ENCODE data around the gene EFNA2.

DNA sequence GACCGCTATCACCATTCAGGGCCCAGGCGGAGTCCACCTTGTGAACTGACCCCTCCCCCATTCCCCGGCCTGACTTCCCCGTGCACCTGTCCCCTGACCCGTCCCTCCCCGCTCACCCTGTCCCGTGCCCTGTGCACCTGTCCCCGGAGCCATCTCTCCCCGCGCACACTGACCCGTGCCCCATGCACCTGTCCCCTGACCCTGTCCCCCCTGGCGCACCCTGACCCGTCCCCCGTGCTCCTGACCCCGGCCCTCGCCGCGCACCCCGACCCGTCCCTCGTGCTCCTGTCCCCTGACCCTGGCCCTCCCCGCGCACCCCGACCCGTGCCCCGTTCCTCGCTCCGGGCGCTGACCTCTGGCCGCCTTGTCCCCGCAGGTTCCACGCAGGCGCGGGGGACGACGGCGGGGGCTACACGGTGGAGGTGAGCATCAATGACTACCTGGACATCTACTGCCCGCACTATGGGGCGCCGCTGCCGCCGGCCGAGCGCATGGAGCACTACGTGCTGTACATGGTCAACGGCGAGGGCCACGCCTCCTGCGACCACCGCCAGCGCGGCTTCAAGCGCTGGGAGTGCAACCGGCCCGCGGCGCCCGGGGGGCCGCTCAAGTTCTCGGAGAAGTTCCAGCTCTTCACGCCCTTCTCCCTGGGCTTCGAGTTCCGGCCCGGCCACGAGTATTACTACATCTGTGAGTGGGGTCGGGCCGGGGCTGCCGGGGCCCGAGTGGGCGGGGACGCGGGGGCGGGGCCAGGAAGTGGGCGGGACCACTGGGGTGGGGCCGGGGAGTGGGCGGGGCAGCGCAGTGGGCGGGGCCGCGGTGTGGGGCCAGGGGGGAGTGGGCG is 9.7 kb downstream of the EFNA2 start:
- TF ChIP-seq, protein P1, sequence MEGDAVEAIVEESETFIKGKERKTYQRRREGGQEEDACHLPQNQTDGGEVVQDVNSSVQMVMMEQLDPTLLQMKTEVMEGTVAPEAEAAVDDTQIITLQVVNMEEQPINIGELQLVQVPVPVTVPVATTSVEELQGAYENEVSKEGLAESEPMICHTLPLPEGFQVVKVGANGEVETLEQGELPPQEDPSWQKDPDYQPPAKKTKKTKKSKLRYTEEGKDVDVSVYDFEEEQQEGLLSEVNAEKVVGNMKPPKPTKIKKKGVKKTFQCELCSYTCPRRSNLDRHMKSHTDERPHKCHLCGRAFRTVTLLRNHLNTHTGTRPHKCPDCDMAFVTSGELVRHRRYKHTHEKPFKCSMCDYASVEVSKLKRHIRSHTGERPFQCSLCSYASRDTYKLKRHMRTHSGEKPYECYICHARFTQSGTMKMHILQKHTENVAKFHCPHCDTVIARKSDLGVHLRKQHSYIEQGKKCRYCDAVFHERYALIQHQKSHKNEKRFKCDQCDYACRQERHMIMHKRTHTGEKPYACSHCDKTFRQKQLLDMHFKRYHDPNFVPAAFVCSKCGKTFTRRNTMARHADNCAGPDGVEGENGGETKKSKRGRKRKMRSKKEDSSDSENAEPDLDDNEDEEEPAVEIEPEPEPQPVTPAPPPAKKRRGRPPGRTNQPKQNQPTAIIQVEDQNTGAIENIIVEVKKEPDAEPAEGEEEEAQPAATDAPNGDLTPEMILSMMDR (IDR thresholded peaks at IDR 0.05): no peak
- TF ChIP-seq POLR2A (IDR thresholded peaks at IDR 0.05) (no peak), POLR2AphosphoS5 (IDR thresholded peaks at IDR 0.05; ENCODE audit: insufficient read depth in 1 of 2, low read depth in 1 of 2) (no peak)

All from vagina (tissue), 2 donors.